ENCODE results near the gene RBSN.

The RBSN gene

GRCh38 chr3:15040844-15041243 lies 58.1 kb downstream of the RBSN start:
- no peak overlapping the region for H3K4me3 ChIP-seq (ENCODE audit: low read length)
- TF ChIP-seq CTCF (conservative IDR thresholded peaks at IDR 0.05; ENCODE audit: low read depth, low read length): no peak
- no peak for DNase-seq (ENCODE audit: low read depth)

- TF ChIP-seq CTCF (conservative IDR thresholded peaks at IDR 0.05; ENCODE audit: low read depth, low read length): no peak
- no peak overlapping the region for H3K4me3 ChIP-seq (ENCODE audit: low read length)
- no peak for DNase-seq (ENCODE audit: low read depth)
Measured at GRCh38 chr3:15038306-15038705, 60.6 kb downstream of the RBSN start.

DNA sequence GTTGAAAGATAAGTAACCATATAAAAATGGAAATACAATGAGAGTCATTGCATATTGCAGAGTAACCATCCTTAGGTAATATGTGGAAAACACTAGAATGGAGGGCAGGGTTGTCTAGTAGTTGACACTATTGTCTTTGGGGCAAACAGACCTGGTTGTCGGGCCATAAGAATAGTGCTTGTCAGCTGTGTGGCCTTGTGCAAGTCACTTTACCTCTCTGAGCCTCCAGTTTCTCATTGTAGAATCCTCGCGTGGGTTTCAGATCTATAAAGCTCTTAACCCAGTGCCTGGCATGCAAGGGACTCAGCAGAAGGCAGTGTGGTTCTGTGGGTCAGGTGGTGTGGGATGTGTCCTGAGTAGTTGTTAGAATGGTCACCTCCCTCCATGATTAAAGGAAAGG lies 65.8 kb downstream of the RBSN start:
- no peak for DNase-seq (ENCODE audit: low read depth)
- H3K4me3 ChIP-seq (ENCODE audit: low read length): no peak overlapping the region
- no peak for TF ChIP-seq CTCF (conservative IDR thresholded peaks at IDR 0.05; ENCODE audit: low read depth, low read length)

- no peak for DNase-seq (ENCODE audit: low read depth)
- TF ChIP-seq CTCF (conservative IDR thresholded peaks at IDR 0.05; ENCODE audit: low read depth, low read length): no peak
- no peak overlapping the region for H3K4me3 ChIP-seq (ENCODE audit: low read length)
Measured at GRCh38 chr3:15032650-15033049, 66.3 kb downstream of the RBSN start.

DNA sequence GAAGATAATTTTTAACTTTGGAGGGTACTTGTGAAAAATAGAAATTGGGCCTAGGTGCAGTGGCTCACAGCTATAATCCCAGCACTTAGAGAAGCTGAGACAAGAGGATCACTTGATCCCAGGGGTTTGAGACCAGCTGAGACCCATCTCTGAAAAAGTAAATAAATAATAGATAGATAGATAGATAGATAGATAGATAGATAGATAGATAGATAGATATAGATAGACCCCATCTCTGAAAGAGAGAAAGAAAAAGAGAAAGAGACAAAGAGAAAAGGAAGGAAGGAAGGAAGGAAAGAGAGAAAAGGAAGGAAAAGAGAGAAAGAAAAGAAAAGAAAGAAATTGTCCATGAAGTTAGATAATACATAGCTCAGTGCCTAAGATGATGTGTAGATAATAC lies 69.3 kb downstream of the RBSN start:
- no peak overlapping the region for H3K4me3 ChIP-seq (ENCODE audit: low read length)
- no peak for DNase-seq (ENCODE audit: low read depth)
- TF ChIP-seq CTCF (conservative IDR thresholded peaks at IDR 0.05; ENCODE audit: low read depth, low read length): no peak

- H3K4me3 ChIP-seq (ENCODE audit: low read length): no peak overlapping the region
- TF ChIP-seq CTCF (conservative IDR thresholded peaks at IDR 0.05; ENCODE audit: low read depth, low read length): no peak
- no peak for DNase-seq (ENCODE audit: low read depth)
Measured at GRCh38 chr3:15023719-15024118, 75.2 kb downstream of the RBSN start.

DNA sequence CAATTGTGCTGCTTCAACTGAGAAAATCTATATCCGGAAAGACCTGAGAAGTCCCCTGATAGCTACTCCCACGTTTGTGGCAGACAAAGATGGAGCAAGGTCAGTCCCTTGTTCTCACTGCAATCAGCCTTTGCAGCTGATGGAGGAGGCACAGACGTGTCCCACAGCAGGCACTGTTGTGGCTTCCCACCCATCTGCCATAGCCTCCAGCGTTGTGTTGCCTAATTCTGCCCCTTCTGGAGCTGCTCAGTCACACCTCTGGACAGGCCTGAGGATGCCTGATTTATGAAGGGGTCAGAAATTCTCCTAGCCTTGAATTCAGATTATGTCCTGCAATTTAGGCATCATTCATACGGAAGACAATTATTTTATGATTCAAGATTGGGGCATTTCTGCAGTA lies 75.7 kb downstream of the RBSN start:
- H3K4me3 ChIP-seq (ENCODE audit: low read length): no peak overlapping the region
- DNase-seq (ENCODE audit: low read depth): no peak
- no peak for TF ChIP-seq CTCF (conservative IDR thresholded peaks at IDR 0.05; ENCODE audit: low read depth, low read length)

Measured in retinal pigment epithelial cell (primary cell).